ENCODE measurements around the gene YPEL2.

DNA sequence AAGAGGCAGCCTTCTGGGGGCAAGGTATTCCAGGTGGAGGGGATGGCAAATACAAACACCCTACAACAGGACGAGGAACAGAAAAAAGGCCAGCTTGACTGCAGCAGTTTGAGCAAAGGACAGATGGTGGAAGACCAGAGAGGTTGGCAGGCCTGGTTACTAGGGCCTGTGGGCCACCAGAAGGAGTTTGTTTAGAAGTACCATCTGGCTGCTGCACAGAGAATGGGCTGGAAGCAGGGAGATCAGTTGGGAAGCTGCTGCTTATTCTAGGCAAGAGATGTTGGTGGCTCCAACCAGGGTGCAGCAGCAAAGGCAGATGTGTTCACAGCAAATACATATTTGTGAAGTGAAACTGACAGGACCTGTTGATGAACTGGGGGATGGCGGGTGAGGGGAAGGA lies 2.9 kb upstream of the YPEL2 start:
- TF ChIP-seq, protein P1, sequence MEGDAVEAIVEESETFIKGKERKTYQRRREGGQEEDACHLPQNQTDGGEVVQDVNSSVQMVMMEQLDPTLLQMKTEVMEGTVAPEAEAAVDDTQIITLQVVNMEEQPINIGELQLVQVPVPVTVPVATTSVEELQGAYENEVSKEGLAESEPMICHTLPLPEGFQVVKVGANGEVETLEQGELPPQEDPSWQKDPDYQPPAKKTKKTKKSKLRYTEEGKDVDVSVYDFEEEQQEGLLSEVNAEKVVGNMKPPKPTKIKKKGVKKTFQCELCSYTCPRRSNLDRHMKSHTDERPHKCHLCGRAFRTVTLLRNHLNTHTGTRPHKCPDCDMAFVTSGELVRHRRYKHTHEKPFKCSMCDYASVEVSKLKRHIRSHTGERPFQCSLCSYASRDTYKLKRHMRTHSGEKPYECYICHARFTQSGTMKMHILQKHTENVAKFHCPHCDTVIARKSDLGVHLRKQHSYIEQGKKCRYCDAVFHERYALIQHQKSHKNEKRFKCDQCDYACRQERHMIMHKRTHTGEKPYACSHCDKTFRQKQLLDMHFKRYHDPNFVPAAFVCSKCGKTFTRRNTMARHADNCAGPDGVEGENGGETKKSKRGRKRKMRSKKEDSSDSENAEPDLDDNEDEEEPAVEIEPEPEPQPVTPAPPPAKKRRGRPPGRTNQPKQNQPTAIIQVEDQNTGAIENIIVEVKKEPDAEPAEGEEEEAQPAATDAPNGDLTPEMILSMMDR (IDR thresholded peaks at IDR 0.05): no peak
- TF ChIP-seq POLR2A (IDR thresholded peaks at IDR 0.05) (no peak), EP300 (IDR thresholded peaks at IDR 0.05) (no peak)
